Body of pancreas (tissue), 4 donors: Measurements from ENCODE around the gene SIX2. TPM values are rescaled to one million over a fixed set of nuclear protein-coding genes. Genes with fewer than 3 reads are reported as not detected.
A peak's percentile ranks its signal among the peaks of the same experiment; 100 is the strongest.

Source experiments
- ATAC-seq: fragments of 150-250 bp; one replicate; pipeline ENCODE4 v1.9.1; 2016
- DNase-seq, 4 donors: peaks; one replicate each; pipeline ENCODE4 v3.0.0-alpha.2; 2019
- H3K27ac ChIP-seq, 4 donors: fragments of 200-600 bp; sonication (generic); 1 replicate in 3 of 4; 2 replicates in 1 of 4; pipeline versions ENCODE4 v1.5.1 to v1.6.1; 2016 to 2019; ENCODE audit warnings: mild to moderate bottlenecking in 1 of 4, mixed read lengths in 1 of 4, moderate library complexity in 1 of 4
- H3K27me3 ChIP-seq, 2 donors: fragments of 200-600 bp; sonication (generic); one replicate each; pipeline ENCODE4 v1.6.0; 2016; ENCODE audit warnings: mild to moderate bottlenecking in 1 of 2
- H3K36me3 ChIP-seq, 2 donors: fragments of 200-600 bp; sonication (generic); replicated peaks in 1 of 2; 2 replicates each; pipeline ENCODE4 v1.5.1; 2016; ENCODE audit warnings: low read depth in 2 of 2; ENCODE audit not compliant: insufficient read depth in 1 of 2
- H3K4me1 ChIP-seq: fragments of 200-600 bp; sonication (generic); one replicate; pipeline ENCODE4 v1.6.0; 2016
- H3K4me3 ChIP-seq, 2 donors: fragments of 200-600 bp; sonication (generic); 1 replicate in 1 of 2; 2 replicates in 1 of 2; pipeline ENCODE4 v1.5.1; 2016 to 2019
- H3K9me3 ChIP-seq, 3 donors: fragments of 200-600 bp; sonication (generic); 1 replicate in 2 of 3; 2 replicates in 1 of 3; pipeline ENCODE4 v1.5.1; 2016
- POLR2A ChIP-seq, 3 donors: fragments of 450-650 bp; IDR thresholded peaks; one replicate each; pipeline ENCODE4 v1.6.1; 2016; ENCODE audit warnings: antibody characterized with exemption in 3 of 3, mild to moderate bottlenecking in 2 of 3
- WGBS, 2 donors: methylation state at CpG; one replicate each; pipeline ENCODE4 v1.1.5; 2017; 5-methylcytosine and 5-hydroxymethylcytosine counted together
- intact Hi-C: fragments of 100-400 bp; cut with DNase I; formaldehyde crosslinking; loops from one replicate; pipeline ENCODE4 v1.15.1; 2023
- total RNA-seq, 2 donors: library from RNA; depleted of rRNA; stranded (reverse); fragments of >200 nt; gene quantifications; one replicate each; pipeline ENCODE4 v1.1.0, GENCODE V29; 2016
- TF ChIP-seq, protein P1 (sequence below), 7 experiments: fragments of 450-650 bp in 4 of 7; fragments of 200-600 bp in 3 of 7; sonication (generic) in 3 of 7; IDR thresholded peaks; one replicate each; pipeline ENCODE4 v1.5.1; 2016 to 2019; ENCODE audit warnings: antibody characterized with exemption in 7 of 7

The SIX2 gene
- total RNA-seq, 2 donors from 2014 or later = 2.3 to 5.2 TPM

DNA sequence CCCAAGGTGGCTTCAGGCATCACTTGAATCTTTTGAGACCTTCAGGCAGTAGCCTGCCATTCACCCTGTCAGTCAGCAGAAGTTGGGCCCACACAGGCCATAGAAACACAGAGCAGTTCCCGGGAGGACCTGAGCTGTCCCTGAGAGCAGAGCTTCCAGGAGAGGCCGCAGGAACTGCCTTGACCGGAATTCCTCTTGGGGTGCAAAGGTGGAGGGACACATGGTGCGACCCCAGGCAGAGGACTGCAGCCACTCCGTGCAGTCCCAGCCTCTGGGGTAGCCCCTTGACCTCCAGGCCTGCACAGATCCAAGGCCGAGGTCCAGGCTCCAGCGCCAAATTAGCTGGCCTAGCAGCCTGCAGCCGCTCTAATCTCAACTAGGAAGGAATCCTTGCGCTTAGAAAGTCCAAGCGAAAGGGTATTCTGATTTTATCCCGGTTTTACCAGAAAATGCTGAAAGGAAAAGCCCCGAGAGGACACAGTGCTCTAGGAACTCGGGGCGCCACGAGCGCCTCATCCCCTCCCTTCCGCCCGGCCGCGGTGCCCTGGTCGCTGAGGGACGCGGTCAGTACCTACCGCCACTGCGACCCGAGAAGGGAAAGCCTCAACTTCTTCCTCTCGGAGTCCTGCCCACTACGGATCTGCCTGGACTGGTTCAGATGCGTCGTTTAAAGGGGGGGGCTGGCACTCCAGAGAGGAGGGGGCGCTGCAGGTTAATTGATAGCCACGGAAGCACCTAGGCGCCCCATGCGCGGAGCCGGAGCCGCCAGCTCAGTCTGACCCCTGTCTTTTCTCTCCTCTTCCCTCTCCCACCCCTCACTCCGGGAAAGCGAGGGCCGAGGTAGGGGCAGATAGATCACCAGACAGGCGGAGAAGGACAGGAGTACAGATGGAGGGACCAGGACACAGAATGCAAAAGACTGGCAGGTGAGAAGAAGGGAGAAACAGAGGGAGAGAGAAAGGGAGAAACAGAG is 5.4 kb downstream of the SIX2 start:
- intact Hi-C loops = no loop called here
- H3K27me3 ChIP-seq = peaks cover 0 to 4% of the 10 kb centered on the region in 2 donors
- no peak for ATAC-seq
- peaks cover 36% of the 10 kb centered on the region for H3K4me1 ChIP-seq
- no peaks in the 10 kb centered on the region for H3K9me3 ChIP-seq
- no peak overlapping the region for H3K4me3 ChIP-seq
- TF ChIP-seq POLR2A (IDR thresholded peaks at IDR 0.05) = no peak
- TF ChIP-seq, protein P1, sequence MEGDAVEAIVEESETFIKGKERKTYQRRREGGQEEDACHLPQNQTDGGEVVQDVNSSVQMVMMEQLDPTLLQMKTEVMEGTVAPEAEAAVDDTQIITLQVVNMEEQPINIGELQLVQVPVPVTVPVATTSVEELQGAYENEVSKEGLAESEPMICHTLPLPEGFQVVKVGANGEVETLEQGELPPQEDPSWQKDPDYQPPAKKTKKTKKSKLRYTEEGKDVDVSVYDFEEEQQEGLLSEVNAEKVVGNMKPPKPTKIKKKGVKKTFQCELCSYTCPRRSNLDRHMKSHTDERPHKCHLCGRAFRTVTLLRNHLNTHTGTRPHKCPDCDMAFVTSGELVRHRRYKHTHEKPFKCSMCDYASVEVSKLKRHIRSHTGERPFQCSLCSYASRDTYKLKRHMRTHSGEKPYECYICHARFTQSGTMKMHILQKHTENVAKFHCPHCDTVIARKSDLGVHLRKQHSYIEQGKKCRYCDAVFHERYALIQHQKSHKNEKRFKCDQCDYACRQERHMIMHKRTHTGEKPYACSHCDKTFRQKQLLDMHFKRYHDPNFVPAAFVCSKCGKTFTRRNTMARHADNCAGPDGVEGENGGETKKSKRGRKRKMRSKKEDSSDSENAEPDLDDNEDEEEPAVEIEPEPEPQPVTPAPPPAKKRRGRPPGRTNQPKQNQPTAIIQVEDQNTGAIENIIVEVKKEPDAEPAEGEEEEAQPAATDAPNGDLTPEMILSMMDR (IDR thresholded peaks at IDR 0.05) = no peak
- no peaks in the 10 kb centered on the region for H3K36me3 ChIP-seq
- H3K27ac ChIP-seq = no peak overlapping the region
- no peak for DNase-seq
- WGBS, 2 donors = 52 to 76% methylated on average over 28 to 41 of the region's 41 CpGs

DNA sequence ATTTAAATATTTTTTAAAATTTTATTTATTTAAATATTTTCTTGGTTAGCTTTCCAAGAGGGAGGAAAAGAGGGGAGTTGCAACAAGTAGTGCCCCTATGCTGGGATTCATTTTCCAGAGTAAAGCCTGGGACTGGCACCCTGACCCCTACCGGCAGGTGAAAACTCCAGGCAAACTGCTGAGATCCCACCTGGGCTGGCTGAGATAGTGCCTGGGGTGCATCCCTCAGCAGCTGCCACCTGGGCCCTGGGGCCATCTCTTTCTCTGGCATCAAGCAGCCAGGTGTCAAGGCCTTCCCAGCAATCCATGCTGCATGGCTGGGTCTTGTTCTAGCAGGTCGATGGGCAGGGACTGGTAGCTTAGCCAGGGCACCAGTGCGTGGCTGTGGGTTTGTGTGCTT is 6.6 kb downstream of the SIX2 start:
- Histone ChIP-seq H3K36me3 (no peaks in the 10 kb centered on the region), H3K27ac (no peak overlapping the region), H3K9me3 (no peaks in the 10 kb centered on the region), H3K4me1 (peaks cover 24% of the 10 kb centered on the region), H3K4me3 (no peak overlapping the region), H3K27me3 (peaks cover 0 to 4% of the 10 kb centered on the region in 2 donors)
- intact Hi-C loops = no loop called here
- DNase-seq = no peak
- whole genome bisulfite sequencing, 2 donors = 56 to 80% methylated on average over 3 of the region's 3 CpGs
- no peak for TF ChIP-seq POLR2A (IDR thresholded peaks at IDR 0.05)
- TF ChIP-seq, protein P1 (IDR thresholded peaks at IDR 0.05) = no peak
- ATAC-seq = no peak

DNA sequence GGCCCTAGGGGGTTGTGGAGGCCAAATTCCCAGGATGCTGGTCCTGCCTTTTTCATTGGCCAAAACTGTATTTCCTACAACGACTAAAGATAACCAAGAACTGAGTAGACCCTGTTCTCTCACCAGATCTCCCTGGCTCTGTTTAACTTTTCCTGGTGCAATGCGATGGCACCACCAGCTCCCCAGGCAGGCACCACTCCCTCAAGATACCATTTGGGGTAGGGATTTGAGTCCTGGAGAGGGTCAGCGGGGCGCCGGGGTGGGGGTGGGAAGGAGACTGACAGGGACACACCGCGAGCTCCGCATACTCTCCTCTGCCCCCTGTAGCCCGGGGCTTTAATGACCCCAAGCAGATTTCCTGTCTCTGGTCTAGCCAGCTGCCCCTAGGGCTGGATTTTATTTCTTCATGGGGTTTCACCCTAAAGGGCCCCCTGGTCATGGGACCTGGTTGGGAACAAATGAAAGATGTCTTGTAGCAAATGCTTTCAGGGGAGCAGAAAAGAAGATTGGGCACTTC is 7.3 kb downstream of the SIX2 start:
- intact Hi-C loops = no loop called here
- DNase-seq (no peak), ATAC-seq (no peak)
- Histone ChIP-seq H3K36me3 (no peaks in the 10 kb centered on the region), H3K27me3 (peaks cover 0 to 4% of the 10 kb centered on the region in 2 donors), H3K27ac (no peak overlapping the region), H3K4me3 (no peak overlapping the region), H3K4me1 (peaks cover 17% of the 10 kb centered on the region), H3K9me3 (no peaks in the 10 kb centered on the region)
- 23 to 44% methylated on average over 4 to 9 of the region's 9 CpGs for WGBS, 2 donors
- TF ChIP-seq, protein P1 (IDR thresholded peaks at IDR 0.05) = no peak

DNA sequence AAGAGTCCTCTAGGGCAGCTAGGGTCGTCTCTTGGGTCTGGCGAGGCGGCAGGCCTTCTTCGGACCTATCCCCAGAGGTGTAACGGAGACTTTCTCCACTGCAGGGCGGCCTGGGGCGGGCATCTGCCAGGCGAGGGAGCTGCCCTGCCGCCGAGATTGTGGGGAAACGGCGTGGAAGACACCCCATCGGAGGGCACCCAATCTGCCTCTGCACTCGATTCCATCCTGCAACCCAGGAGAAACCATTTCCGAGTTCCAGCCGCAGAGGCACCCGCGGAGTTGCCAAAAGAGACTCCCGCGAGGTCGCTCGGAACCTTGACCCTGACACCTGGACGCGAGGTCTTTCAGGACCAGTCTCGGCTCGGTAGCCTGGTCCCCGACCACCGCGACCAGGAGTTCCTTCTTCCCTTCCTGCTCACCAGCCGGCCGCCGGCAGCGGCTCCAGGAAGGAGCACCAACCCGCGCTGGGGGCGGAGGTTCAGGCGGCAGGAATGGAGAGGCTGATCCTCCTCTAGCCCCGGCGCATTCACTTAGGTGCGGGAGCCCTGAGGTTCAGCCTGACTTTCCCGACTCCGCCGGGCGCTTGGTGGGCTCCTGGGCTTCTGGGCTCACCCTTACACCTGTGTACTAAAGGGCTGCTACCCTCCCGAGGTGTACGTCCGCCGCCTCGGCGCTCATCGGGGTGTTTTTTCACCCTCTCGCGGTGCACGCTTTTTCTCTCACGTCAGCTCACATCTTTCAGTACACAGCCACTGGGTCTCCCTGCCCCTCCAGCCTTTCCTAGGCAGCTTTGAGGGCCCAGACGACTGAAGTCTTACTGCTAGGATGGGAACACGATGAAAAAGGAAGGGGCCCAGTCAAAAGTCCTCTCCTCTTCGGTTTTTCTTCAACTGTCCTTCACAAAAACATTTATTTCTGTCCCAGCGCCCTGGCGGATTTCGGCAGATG is 8.1 kb downstream of the SIX2 start:
- Histone ChIP-seq H3K27ac (no peak overlapping the region), H3K27me3 (peaks cover 0 to 4% of the 10 kb centered on the region in 2 donors), H3K36me3 (no peaks in the 10 kb centered on the region), H3K4me3 (no peak overlapping the region), H3K9me3 (no peaks in the 10 kb centered on the region), H3K4me1 (peaks cover 9% of the 10 kb centered on the region)
- WGBS, 2 donors = 10% methylated on average over 44 to 60 of the region's 61 CpGs
- DNase-seq = peak; percentile 14 to 50 (median 44)
- TF ChIP-seq, protein P1 (IDR thresholded peaks at IDR 0.05) = no peak
- no peak for TF ChIP-seq POLR2A (IDR thresholded peaks at IDR 0.05)
- ATAC-seq = peak; percentile 72
- intact Hi-C loops = no loop called here
